Measurements from ENCODE around the gene ELP4.
"Not testable (repeated sequence)": the region's sequence is repeated elsewhere in the genome, so short reads cannot be mapped to it uniquely, and the experiment has no call there.

Gene ELP4

GRCh38 chr11:31712851-31713250 is 203.3 kb downstream of the ELP4 start:
- no peak for DNase-seq

GRCh38 chr11:31714840-31715239 is 205.3 kb downstream of the ELP4 start:
- DNase-seq = no peak

DNA sequence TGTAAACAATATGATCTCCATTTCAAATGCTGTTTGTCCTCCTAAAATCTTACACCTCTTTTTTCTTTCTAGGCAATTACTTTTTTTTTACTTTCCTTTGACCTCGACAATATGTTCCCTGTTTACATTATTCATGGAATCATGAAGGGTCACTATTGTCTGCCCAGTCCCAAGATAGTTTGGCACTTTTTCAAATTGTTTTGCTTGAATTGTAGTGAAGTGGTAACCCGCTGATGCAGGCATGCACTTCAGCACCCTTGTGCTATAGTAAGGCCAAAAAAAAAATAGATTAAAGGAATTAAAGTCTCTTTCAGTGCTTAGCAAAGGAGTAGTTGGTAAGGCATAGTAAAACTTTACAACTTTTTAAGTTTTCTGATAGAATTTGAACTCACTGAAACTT is 210.7 kb downstream of the ELP4 start:
- DNase-seq = no peak

DNA sequence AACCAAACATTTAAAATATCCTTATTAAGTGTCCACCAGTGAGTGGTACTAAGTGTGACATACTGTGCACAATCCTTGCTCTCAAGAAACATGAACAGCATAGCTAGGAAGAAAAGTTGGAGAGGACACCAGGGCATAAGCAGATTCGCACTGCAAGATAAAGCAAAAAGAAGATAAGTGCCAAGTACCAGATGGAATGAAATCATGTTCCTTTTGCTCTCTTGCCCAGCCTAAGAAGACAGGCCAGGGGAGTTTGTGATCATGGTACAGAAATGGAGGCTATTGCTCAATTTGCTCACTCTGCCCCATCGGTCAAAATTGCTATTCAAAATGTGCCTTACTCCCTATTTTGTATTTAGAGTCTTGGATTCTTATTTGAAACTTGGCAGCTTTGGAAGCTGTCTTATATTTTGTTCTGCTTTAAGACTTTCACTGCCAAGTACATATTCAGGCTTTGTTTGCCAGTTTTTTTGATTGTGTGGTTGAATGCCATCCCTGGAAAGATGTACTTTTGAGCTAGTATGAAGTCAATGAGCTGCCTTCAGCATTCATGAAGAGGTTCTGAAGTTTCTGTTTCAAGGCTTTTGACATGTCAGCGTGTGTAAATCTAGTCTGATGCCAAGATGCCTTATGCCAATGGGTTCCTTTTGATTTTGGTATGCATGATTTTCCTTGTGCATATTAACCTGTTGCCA is 211.3 kb downstream of the ELP4 start:
- no peak for DNase-seq

- DNase-seq = no peak
Observed at GRCh38 chr11:31722754-31723153, 213.2 kb downstream of the ELP4 start.

DNA sequence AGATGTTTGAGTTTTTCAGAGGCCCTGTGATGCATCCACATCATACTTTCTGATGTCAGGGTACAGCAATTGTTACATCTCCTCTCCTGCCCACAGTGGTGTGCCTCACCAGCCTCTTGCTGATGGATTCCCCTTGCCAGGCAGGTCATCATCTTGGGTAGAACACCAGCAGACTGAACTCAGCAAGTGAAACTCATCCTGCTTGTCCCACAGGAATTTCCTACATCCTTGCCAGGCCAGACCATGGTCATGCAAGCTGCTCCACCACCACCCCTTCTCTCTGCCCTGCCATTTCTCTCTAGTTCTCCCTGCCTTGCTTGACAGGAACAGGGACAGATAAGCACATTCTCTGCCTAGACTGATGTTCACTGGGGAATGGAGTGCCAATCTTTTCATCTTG is 215.6 kb downstream of the ELP4 start:
- DNase-seq = no peak

- no peak for DNase-seq
Observed at GRCh38 chr11:31728432-31728831, 218.9 kb downstream of the ELP4 start.

DNA sequence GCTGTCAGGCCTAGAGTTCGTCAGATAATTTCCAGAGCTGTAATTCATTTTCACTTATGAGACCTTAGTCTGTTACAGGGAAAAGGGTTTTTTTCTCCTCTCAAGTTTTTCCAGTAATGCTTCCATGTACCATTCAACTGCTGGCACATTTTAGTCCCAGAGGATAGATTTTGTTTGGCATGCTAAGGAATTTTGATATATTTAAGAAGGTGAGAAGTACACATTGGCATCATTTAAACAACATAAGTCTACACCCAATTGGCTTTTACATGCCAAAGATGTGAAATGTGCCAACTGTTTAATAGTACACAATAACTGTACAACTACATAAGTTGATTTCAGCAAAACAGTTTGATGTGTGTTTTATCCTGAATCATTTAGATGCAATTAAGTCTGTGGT is 230.6 kb downstream of the ELP4 start:
- no peak for DNase-seq

DNA sequence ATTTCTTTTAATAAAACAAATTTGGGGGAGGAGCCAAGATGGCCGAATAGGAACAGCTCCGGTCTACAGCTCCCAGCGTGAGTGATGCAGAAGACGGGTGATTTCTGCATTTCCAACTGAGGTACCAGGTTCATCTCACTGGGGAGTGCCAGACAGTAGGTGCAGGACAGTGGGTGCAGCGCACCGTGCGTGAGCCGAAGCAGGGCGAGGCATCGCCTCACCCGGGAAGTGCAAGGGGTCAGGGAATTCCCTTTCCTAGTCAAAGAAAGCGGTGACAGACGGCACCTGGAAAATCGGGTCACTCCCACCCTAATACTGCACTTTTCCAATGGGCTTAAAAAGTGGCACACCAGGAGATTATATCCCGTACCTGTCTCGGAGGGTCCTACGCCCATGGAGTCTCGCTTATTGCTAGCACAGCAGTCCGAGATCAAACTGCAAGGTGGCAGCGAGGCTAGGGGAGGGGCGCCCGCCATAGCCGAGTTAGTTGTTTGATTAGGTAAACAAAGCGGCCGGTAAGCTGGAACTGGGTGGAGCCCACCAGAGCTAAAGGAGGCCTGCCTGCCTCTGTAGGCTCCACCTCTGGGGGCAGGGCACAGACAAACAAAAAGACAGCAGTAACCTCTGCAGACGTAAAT is 231.3 kb downstream of the ELP4 start:
- DNase-seq = not testable (repeated sequence)

DNA sequence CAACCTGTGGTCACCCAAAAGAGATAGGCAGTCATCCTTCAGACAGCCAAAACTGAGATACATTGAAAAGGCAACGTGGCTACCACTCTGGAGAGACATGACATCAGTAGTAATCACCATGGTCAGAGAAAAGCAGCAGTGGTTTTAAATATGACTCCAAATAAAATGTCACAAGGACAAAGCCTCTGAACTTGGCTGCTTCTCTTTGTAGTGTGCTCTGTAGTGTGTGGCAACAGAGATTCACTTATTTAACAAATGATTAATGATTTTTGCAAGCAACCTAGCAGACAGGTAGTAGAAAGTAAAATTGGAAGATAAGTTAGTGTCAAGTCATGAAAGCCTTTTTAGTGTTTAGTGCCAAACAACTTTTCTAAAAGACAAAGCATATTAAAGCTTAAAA is 238.0 kb downstream of the ELP4 start:
- DNase-seq = no peak

GRCh38 chr11:31757260-31757835 is 247.8 kb downstream of the ELP4 start:
- no peak for DNase-seq

DNA sequence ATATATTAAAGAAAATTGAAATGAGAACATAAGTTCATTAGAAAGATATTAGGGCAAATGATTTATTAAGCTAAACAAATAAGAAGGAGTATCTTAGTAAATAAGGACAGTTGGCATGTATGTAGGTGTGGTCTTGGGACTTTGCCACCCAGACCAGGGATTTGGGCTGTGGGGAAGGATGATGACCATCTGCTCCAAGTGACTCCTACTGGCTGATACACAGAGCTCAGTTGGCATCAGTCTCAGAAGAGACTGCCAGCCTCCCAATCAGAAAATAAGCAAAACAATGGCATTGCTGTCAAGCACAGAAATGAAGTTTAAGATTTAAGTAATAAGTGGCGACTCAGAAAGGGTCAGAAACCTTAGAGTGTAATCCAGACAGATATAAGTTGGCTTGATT is 252.1 kb downstream of the ELP4 start:
- DNase-seq = no peak

DNA sequence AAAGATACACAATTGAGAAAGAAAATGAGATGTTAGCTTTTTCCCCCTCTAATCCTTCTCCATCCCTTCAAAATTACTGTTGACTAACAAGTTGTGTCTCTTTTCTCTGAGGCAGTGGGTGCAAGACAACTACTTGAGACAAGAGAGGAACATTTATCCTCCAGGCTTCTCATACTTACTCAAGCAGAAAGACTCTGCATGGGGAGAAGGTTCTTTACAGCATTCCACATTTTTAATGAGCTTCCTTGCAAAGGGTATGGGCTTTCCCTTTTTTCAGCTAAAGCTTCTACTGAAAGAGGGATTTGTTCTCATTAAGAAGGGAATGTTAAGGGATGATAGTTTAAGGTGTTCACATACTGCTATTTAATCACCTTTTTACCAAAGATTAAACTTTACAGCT is 253.7 kb downstream of the ELP4 start:
- no peak for DNase-seq

- no peak for DNase-seq
Observed at GRCh38 chr11:31764261-31764660, 254.7 kb downstream of the ELP4 start.

GRCh38 chr11:31764766-31765165 is 255.2 kb downstream of the ELP4 start:
- no peak for DNase-seq

- no peak for DNase-seq
Observed at GRCh38 chr11:31767066-31767465, 257.5 kb downstream of the ELP4 start.

- no peak for DNase-seq
Observed at GRCh38 chr11:31767685-31768084, 258.1 kb downstream of the ELP4 start.

DNA sequence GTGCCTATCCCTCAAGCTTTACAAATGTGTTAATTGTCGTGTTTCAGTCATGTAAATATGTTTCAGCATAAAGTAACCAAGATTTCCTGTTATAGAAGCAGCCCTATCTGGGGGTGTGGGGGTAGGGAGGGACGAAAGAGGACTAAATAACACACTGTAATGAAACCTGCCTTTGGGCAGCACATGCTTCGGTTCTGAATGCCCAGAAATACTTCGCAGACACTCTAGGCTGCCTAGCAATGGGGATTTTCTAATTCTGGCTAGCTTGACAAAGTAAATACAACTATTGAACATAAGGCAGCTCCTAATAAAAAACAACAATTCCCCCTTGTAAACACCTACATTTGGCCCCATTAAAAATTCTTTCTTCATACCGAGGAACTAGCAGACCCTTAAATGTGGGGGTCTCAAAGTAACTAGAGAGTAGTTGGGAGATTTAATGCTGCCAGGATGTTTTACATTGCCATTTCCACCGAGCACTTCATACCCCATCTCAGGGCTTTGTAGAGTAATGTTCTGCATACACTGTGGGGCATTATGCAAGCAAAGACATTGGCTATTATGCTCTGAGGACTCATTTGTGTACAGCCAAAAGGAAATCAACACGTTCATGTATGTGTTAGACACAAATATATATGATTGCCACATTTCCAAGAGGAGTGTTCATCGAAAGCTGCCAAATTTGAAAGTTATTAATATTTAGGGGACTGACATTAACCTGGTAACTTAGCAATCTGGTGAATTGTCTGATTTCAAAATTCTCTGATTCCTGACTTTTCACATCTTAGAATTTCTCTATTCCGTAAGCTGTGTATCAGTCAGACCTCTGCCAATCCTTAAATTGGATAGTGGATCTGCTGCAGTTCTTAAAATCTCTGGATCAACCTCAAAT is 259.4 kb downstream of the ELP4 start:
- DNase-seq = no peak

DNA sequence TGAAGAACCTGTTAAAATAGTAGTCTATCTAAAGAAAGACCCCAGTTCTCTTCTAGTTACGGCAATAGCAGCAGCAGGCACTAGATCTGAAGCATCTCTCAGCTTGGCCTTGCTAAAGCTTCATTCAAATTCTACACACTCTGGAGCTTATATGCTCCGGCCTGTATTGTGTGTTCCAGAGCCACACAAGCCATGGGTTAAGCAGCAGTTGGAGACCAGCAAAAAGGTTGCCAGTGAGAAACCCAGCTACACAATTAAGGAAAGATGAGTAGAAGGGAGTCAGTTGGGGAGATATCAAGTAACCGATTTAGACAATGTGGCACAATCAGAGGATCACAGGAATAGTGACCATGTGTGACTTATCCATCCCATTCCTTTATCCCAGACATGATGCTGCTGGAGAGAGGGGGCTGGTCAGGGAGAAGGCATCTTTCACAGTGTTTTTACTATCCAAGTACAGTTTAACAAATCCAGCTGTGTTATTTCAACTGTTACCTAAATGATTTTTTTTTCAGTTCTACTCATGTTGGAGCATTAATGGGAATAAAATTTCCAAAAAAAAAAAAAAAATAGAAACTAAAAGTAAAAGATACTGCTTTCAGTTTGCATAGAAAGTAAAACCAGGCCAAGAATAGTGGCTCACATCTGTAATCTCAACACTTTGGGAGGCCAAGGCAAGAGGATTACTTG is 260.6 kb downstream of the ELP4 start:
- no peak for DNase-seq

- DNase-seq = no peak
Observed at GRCh38 chr11:31772412-31772811, 262.8 kb downstream of the ELP4 start.

- no peak for DNase-seq
Observed at GRCh38 chr11:31779374-31779791, 269.8 kb downstream of the ELP4 start.

- no peak for DNase-seq
Observed at GRCh38 chr11:31780078-31780477, 270.5 kb downstream of the ELP4 start.

DNA sequence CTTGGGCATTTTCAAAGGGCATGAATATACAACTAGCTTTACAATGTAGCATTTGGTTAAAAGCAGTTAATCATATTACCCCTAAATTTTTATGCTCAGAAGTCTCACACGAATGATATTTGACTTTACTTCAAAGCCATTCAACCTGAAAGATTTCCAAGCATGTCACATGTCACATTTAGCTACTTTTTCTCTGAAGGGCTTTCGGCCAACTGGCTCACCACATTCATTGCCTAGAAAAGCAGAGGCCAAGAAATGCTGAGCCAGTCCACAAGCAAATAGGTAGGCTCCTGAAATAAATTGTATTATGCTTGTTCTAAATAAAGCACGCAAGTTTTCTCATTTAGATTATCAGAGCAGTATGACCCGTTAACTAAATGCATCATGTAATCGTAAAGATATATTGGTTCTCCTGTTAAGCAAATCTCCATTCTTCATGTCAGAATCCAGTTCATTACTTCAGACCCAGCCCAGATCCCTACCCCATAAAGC is 271.0 kb downstream of the ELP4 start:
- DNase-seq = no peak

Measured in activated gamma-delta T cell (primary cell).